ENCODE measurements around the gene BNC1.

Gene BNC1

GRCh38 chr15:83284559-83285283, at the start of gene BNC1:
BNC1 (minus strand) TSS chr15:83284664; CDS start chr15:83284628, 36 bp downstream.
- H3K4me3 ChIP-seq (ENCODE audit: low read depth, low read length) = no peak within 1 kb of the TSS

GRCh38 chr15:83327041-83327440, 42.6 kb upstream of the BNC1 start:
- no peak overlapping the region for H3K4me3 ChIP-seq (ENCODE audit: low read depth, low read length)

More at GRCh38 chr15:83284559-83285283, at the start of gene BNC1:
- no peak for TF ChIP-seq CTCF (IDR thresholded peaks at IDR 0.05; ENCODE audit: borderline replicate concordance, insufficient read depth, low read depth, low read length)

GRCh38 chr15:83324799-83325198, 40.3 kb upstream of the BNC1 start:
- no peak for TF ChIP-seq CTCF (IDR thresholded peaks at IDR 0.05; ENCODE audit: borderline replicate concordance, insufficient read depth, low read depth, low read length)
- H3K4me3 ChIP-seq (ENCODE audit: low read depth, low read length) = no peak overlapping the region

More at GRCh38 chr15:83327041-83327440, 42.6 kb upstream of the BNC1 start:
- no peak for TF ChIP-seq CTCF (IDR thresholded peaks at IDR 0.05; ENCODE audit: borderline replicate concordance, insufficient read depth, low read depth, low read length)

GRCh38 chr15:83323296-83323711, 38.8 kb upstream of the BNC1 start:
- no peak overlapping the region for H3K4me3 ChIP-seq (ENCODE audit: low read depth, low read length)
- no peak for TF ChIP-seq CTCF (IDR thresholded peaks at IDR 0.05; ENCODE audit: borderline replicate concordance, insufficient read depth, low read depth, low read length)

GRCh38 chr15:83322691-83323090, 38.2 kb upstream of the BNC1 start:
- no peak for TF ChIP-seq CTCF (IDR thresholded peaks at IDR 0.05; ENCODE audit: borderline replicate concordance, insufficient read depth, low read depth, low read length)
- H3K4me3 ChIP-seq (ENCODE audit: low read depth, low read length) = no peak overlapping the region

GRCh38 chr15:83322061-83322460, 37.6 kb upstream of the BNC1 start:
- H3K4me3 ChIP-seq (ENCODE audit: low read depth, low read length) = no peak overlapping the region
- TF ChIP-seq CTCF (IDR thresholded peaks at IDR 0.05; ENCODE audit: borderline replicate concordance, insufficient read depth, low read depth, low read length) = no peak

GRCh38 chr15:83320844-83321243, 36.4 kb upstream of the BNC1 start:
- no peak overlapping the region for H3K4me3 ChIP-seq (ENCODE audit: low read depth, low read length)
- no peak for TF ChIP-seq CTCF (IDR thresholded peaks at IDR 0.05; ENCODE audit: borderline replicate concordance, insufficient read depth, low read depth, low read length)
